ENCODE results near the gene SLC25A1. TPM values are rescaled to one million over a fixed set of nuclear protein-coding genes. Genes with fewer than 3 reads are reported as not detected.
A peak's percentile ranks its signal among the peaks of the same experiment; 100 is the strongest.

Gene SLC25A1
- total RNA-seq, 2 donors from 2014 or later, result 111 to 119 TPM

DNA sequence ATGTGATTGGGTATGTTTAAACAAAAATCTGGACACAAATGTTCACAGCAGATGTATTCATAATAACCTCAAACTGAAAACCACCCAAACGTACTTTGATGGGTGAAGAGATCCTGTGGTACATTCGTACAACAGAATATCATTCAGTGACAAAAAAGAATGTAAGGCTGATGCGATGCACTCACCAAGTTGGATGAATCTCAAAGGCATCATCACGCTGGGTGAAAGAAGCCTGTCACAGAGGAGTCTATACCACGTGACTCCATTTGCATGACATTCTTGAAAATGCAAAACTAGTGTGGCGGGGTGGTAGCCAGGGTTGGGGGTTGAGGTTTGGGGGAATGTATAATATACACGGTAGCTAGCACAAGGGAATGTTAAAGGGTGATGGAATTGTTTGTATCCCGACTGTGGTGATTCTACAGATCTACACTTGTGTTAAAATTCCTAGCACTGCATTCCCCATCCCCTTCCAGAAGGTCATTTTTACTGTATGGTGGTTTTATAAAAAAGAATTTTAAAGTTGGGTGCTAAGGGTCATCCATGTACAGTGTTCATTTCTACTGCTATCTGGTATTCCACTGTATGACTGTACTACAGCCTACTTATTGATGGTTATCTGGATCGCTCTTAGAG, 35.0 kb upstream of the SLC25A1 start:
- Histone ChIP-seq H3K4me3 (ENCODE audit: low read length) (no peak overlapping the region), H3K27me3 (ENCODE audit: control insufficient read depth, insufficient read depth, low read length, poor library complexity, severe bottlenecking) (no peaks in the 10 kb centered on the region), H3K27ac (ENCODE audit: low read depth, low read length) (no peak overlapping the region), H3K9me3 (ENCODE audit: control insufficient read depth, low read length) (no peaks in the 10 kb centered on the region), H3K9ac (ENCODE audit: extremely low read depth, low read length, poor library complexity, severe bottlenecking) (no peak overlapping the region), H3K4me1 (ENCODE audit: control insufficient read depth, insufficient read depth, low read length) (no peaks in the 10 kb centered on the region), H3K36me3 (ENCODE audit: control insufficient read depth, insufficient read depth, low read length) (peaks cover 3% of the 10 kb centered on the region)
- Mint-ChIP-seq H3K4me3 (no peak overlapping the region), H3K9me3 (no peaks in the 10 kb centered on the region), H3K36me3 (ENCODE audit: low read depth) (peaks cover 14% of the 10 kb centered on the region), H3K27ac (no peak overlapping the region), H3K27me3 (ENCODE audit: insufficient read depth) (no peaks in the 10 kb centered on the region), H3K4me1 (peaks cover 6% of the 10 kb centered on the region)
- WGBS, 2 experiments (ENCODE audit: insufficient coverage in 1 of 2, insufficient read length in 1 of 2), result 55 to 59% methylated on average over 6 to 9 of the region's 9 CpGs
- TF ChIP-seq, protein P1, sequence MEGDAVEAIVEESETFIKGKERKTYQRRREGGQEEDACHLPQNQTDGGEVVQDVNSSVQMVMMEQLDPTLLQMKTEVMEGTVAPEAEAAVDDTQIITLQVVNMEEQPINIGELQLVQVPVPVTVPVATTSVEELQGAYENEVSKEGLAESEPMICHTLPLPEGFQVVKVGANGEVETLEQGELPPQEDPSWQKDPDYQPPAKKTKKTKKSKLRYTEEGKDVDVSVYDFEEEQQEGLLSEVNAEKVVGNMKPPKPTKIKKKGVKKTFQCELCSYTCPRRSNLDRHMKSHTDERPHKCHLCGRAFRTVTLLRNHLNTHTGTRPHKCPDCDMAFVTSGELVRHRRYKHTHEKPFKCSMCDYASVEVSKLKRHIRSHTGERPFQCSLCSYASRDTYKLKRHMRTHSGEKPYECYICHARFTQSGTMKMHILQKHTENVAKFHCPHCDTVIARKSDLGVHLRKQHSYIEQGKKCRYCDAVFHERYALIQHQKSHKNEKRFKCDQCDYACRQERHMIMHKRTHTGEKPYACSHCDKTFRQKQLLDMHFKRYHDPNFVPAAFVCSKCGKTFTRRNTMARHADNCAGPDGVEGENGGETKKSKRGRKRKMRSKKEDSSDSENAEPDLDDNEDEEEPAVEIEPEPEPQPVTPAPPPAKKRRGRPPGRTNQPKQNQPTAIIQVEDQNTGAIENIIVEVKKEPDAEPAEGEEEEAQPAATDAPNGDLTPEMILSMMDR (conservative IDR thresholded peaks at IDR 0.05), result no peak
- DNase-seq, result peak; percentile 52

DNA sequence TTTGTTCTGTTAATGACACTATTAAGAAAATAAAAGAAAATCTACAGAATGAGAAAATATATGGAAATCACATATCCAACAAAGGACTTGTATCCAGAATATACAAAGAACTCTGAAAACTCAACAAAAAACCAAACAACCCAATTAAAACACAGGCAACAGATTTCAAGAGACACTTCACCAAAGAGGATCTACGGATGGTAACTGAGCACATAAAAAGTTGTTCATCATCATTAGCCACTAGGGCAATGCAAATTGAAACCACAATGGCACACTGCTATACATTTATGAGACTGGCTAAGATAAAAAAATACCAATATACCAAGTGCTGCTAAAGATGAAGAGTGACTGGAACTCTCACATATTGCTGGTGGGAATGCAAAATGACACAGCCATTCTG, 34.5 kb upstream of the SLC25A1 start:
- Histone ChIP-seq H3K27ac (ENCODE audit: low read depth, low read length) (no peak overlapping the region), H3K4me3 (ENCODE audit: low read length) (no peak overlapping the region), H3K9me3 (ENCODE audit: control insufficient read depth, low read length) (no peaks in the 10 kb centered on the region), H3K36me3 (ENCODE audit: control insufficient read depth, insufficient read depth, low read length) (peaks cover 3% of the 10 kb centered on the region), H3K4me1 (ENCODE audit: control insufficient read depth, insufficient read depth, low read length) (no peaks in the 10 kb centered on the region), H3K9ac (ENCODE audit: extremely low read depth, low read length, poor library complexity, severe bottlenecking) (no peak overlapping the region), H3K27me3 (ENCODE audit: control insufficient read depth, insufficient read depth, low read length, poor library complexity, severe bottlenecking) (no peaks in the 10 kb centered on the region)
- H3K36me3 Mint-ChIP-seq (ENCODE audit: low read depth), result peaks cover 14% of the 10 kb centered on the region
- H3K4me3 Mint-ChIP-seq, result no peak overlapping the region
- no peaks in the 10 kb centered on the region for H3K9me3 Mint-ChIP-seq
- no peaks in the 10 kb centered on the region for H3K27me3 Mint-ChIP-seq (ENCODE audit: insufficient read depth)
- 89% methylated on average over 1 of the region's 1 CpG; no CpG with 5 or more reads in 1 of the 2 experiments for WGBS, 2 experiments (ENCODE audit: insufficient coverage in 1 of 2, insufficient read length in 1 of 2)
- DNase-seq, result no peak
- TF ChIP-seq, protein P1 (conservative IDR thresholded peaks at IDR 0.05), result no peak
- H3K27ac Mint-ChIP-seq, result no peak overlapping the region
- H3K4me1 Mint-ChIP-seq, result peaks cover 3% of the 10 kb centered on the region

DNA sequence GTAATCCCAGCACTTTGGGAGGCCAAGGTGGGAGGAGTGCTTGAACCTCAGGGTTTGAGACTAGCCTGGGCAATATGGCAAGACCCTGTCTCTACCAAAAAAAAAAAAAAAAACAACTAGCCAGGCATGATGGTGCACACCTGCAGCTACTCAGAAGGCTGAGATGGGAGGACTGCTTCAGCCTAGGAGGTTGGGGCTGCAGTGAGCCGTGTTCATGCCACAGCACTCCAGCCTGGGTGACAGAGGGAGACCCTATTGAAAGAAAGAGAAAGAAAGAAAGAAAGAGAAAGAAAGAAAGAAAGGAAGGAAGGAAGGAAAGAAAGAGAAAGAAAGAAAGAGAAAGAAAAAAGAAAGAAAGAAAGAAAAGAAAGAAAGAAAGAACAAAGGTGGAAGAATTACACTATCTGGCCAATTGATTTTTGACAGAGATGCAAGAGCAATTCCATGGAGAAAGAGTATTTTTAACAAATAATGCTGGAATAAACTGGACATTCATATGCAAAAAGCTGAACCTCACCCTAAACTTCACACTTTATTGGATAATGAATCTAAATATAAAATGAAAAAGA, 33.9 kb upstream of the SLC25A1 start:
- no peak overlapping the region for H3K27ac Mint-ChIP-seq
- peaks cover 2% of the 10 kb centered on the region for H3K4me1 Mint-ChIP-seq
- Histone ChIP-seq H3K27ac (ENCODE audit: low read depth, low read length) (no peak overlapping the region), H3K4me1 (ENCODE audit: control insufficient read depth, insufficient read depth, low read length) (no peaks in the 10 kb centered on the region), H3K36me3 (ENCODE audit: control insufficient read depth, insufficient read depth, low read length) (peaks cover 3% of the 10 kb centered on the region), H3K27me3 (ENCODE audit: control insufficient read depth, insufficient read depth, low read length, poor library complexity, severe bottlenecking) (no peaks in the 10 kb centered on the region), H3K9me3 (ENCODE audit: control insufficient read depth, low read length) (no peaks in the 10 kb centered on the region), H3K9ac (ENCODE audit: extremely low read depth, low read length, poor library complexity, severe bottlenecking) (no peak overlapping the region), H3K4me3 (ENCODE audit: low read length) (no peak overlapping the region)
- H3K27me3 Mint-ChIP-seq (ENCODE audit: insufficient read depth), result no peaks in the 10 kb centered on the region
- TF ChIP-seq, protein P1 (conservative IDR thresholded peaks at IDR 0.05), result no peak
- no peak overlapping the region for H3K4me3 Mint-ChIP-seq
- H3K9me3 Mint-ChIP-seq, result no peaks in the 10 kb centered on the region
- WGBS, 2 experiments (ENCODE audit: insufficient coverage in 1 of 2, insufficient read length in 1 of 2), result 88 to 90% methylated on average over 1 of the region's 1 CpG
- peaks cover 12% of the 10 kb centered on the region for H3K36me3 Mint-ChIP-seq (ENCODE audit: low read depth)
- no peak for DNase-seq
